Activated CD4-positive, alpha-beta T cell treated with anti-CD3 and anti-CD28 coated beads, Interleukin-2, amount 10 ng/mL, durations not matched to agents 7 days and 5 days (primary cell): ENCODE results near the gene ATG4A. TPM values are rescaled to one million over a fixed set of nuclear protein-coding genes. Genes with fewer than 3 reads are reported as not detected.

Experiments used
- CTCF ChIA-PET: fragments of 350-600 bp; sonication (Branson Sonifier 250); formaldehyde crosslinking; loops from one replicate; lab custom pipeline; 2021; ENCODE audit warnings: antibody characterized with exemption; lab: Charles Lee
- POLR2A ChIA-PET: fragments of 350-600 bp; sonication (Branson Sonifier 250); formaldehyde crosslinking; loops from one replicate; lab custom pipeline; 2021; ENCODE audit warnings: antibody characterized with exemption; lab: Charles Lee
- DNase-seq: peaks from one replicate; pipeline ENCODE4 v3.0.0-alpha.2; 2020
- H3K27ac Mint-ChIP-seq: one replicate; pipeline ENCODE4 v1.8.0; 2021; ENCODE audit warnings: mild to moderate bottlenecking, moderate library complexity, mixed read lengths
- H3K27me3 Mint-ChIP-seq: one replicate; pipeline ENCODE4 v1.8.0; 2021; ENCODE audit warnings: mixed read lengths
- H3K36me3 Mint-ChIP-seq: one replicate; pipeline ENCODE4 v1.8.0; 2021; ENCODE audit warnings: low read depth, mixed read lengths
- H3K4me1 Mint-ChIP-seq: one replicate; pipeline ENCODE4 v1.8.0; 2021; ENCODE audit warnings: mixed read lengths
- H3K4me3 Mint-ChIP-seq: one replicate; pipeline ENCODE4 v1.8.0; 2021; ENCODE audit warnings: mild to moderate bottlenecking, moderate library complexity, mixed read lengths
- H3K9me3 Mint-ChIP-seq: one replicate; pipeline ENCODE4 v1.8.0; 2021; ENCODE audit warnings: mixed read lengths
- total RNA-seq, 2 experiments: library from RNA; stranded (reverse); gene quantifications; one replicate each; pipeline ENCODE4 v1.2.3, GENCODE V29; 2021

Gene ATG4A
- total RNA-seq: 10 to 100 TPM; 11.1 to 12.0 TPM

DNA sequence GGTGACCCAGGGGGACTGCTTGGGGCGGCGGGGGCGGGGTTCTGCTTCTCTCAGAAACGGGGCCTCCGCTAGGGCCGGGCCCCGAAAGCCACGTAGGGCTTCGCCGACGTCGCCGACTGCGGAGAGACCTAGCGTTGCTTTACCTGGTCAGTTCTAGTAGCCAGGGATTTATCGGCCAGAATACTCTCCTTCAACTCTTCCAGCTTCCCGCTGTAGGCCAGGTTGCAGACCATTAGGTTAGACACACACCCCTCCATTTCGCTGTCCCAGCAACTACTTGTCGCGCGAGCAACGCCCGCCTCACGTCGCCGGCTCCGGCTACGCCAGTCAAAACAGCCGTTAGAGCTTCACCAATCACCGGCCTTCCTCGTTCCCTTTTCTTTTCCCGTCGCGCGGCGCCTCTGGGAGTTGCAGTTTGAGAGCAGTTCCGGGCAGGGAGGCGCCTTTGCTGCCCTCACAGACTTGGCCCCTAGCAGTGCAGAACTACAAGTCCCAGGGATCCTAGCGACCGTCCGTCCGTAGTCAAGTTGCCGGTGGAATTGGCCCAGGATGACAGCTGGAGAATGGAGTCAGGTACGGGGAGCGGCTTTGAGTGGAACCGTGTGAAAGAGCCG is at the start of gene ATG4A, which contains the start of gene PSMD10:
TSS of gene ATG4A (plus strand) at position 515 of the 614 bp plus-strand sequence. CDS start at position 564, 49 bp downstream.
TSS of gene PSMD10 (minus strand) at position 279 of the 614 bp plus-strand sequence. CDS start at position 257, 22 bp downstream.
- H3K4me1 Mint-ChIP-seq: peaks cover 19% of the 10 kb centered on the region
- H3K27ac Mint-ChIP-seq: no peak within 1 kb of the TSS
- no peaks in the 10 kb centered on the region for H3K36me3 Mint-ChIP-seq
- ChIA-PET CTCF (no interaction called here), POLR2A (no interaction called here)
- DNase-seq: peak; percentile 93
- H3K9me3 Mint-ChIP-seq: no peaks in the 10 kb centered on the region
- H3K4me3 Mint-ChIP-seq: no peak within 1 kb of the TSS
- H3K27me3 Mint-ChIP-seq: no peaks in the 10 kb centered on the region

- Mint-ChIP-seq H3K4me1 (no peaks in the 10 kb centered on the region), H3K4me3 (no peak within 1 kb of the TSS), H3K36me3 (no peaks in the 10 kb centered on the region), H3K27ac (no peak within 1 kb of the TSS), H3K9me3 (no peaks in the 10 kb centered on the region), H3K27me3 (peaks cover 2% of the 10 kb centered on the region)
- CTCF ChIA-PET: no interaction called here
- no peak for DNase-seq
- POLR2A ChIA-PET: no interaction called here
Measured at GRCh38 chrX:108044554-108045256, 46.9 kb upstream of the ATG4A start, which contains the start of gene VSIG1. Gene VSIG1, plus strand, starts transcription at chrX:108045065. Its CDS starts 66 bp downstream, at chrX:108045131.

DNA sequence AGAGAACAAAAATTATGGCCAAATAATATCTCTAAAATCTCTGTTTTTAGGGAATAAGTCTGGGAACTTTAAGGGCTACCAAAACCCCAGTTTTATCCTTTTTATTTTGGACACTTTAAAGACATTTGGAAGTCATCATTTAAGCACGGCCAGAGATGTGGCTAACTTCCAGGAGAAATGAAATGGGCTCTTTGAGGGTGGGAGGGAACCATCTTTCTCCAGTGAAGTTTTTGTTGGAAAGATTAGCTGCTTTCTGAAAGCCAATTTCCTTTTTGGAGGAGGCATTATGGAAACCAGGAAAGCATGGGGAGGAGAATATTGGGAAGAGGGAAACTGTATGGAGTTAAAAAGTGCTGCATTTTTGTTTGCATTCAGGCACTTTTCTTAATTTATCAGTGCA is 41.9 kb upstream of the ATG4A start:
- Mint-ChIP-seq H3K4me1 (no peaks in the 10 kb centered on the region), H3K36me3 (no peaks in the 10 kb centered on the region), H3K4me3 (no peak overlapping the region), H3K9me3 (no peaks in the 10 kb centered on the region), H3K27ac (no peak overlapping the region), H3K27me3 (peaks cover 6% of the 10 kb centered on the region)
- ChIA-PET CTCF (no interaction called here), POLR2A (no interaction called here)
- DNase-seq: no peak

GRCh38 chrX:108053218-108053617 is 38.4 kb upstream of the ATG4A start:
- Mint-ChIP-seq H3K27me3 (peaks cover 9% of the 10 kb centered on the region), H3K4me3 (no peak overlapping the region), H3K4me1 (no peaks in the 10 kb centered on the region), H3K9me3 (no peaks in the 10 kb centered on the region), H3K27ac (no peak overlapping the region), H3K36me3 (no peaks in the 10 kb centered on the region)
- ChIA-PET CTCF (no interaction called here), POLR2A (no interaction called here)
- no peak for DNase-seq

DNA sequence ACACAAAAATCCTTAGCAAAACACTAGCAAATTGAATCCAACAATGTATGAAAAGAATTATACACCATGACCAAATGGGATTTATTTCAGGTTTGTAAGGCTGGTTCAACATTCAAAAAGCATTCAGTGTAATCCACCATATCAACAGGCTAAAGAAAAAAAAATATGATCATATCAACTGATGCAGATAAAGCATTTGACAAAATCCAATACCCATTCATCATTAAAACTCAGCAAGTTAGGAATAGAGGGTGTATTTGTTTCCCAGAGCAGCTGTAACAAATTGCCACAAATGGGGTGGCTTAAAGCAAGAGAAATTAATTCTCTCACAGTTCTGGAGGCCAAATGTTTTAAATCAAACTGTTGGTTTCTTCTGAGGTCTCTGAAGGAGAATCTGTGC is 36.0 kb upstream of the ATG4A start:
- Mint-ChIP-seq H3K27ac (no peak overlapping the region), H3K4me1 (peaks cover 3% of the 10 kb centered on the region), H3K27me3 (peaks cover 12% of the 10 kb centered on the region), H3K4me3 (no peak overlapping the region), H3K36me3 (no peaks in the 10 kb centered on the region), H3K9me3 (no peaks in the 10 kb centered on the region)
- CTCF ChIA-PET: no interaction called here
- POLR2A ChIA-PET: no interaction called here
- DNase-seq: no peak

- Mint-ChIP-seq H3K9me3 (no peaks in the 10 kb centered on the region), H3K4me1 (peaks cover 3% of the 10 kb centered on the region), H3K36me3 (no peaks in the 10 kb centered on the region), H3K4me3 (no peak overlapping the region), H3K27me3 (peaks cover 6% of the 10 kb centered on the region), H3K27ac (no peak overlapping the region)
- ChIA-PET CTCF (interaction anchor here (2.5 kb wide), 1 partner anchor 11 kb away, joined by 8 read pairs; no protein-coding TSS in a partner anchor), POLR2A (no interaction called here)
- no peak for DNase-seq
Measured at GRCh38 chrX:108059801-108060200, 31.8 kb upstream of the ATG4A start.

- H3K4me1 Mint-ChIP-seq: peaks cover 3% of the 10 kb centered on the region
- H3K27ac Mint-ChIP-seq: no peak overlapping the region
- H3K36me3 Mint-ChIP-seq: no peaks in the 10 kb centered on the region
- H3K9me3 Mint-ChIP-seq: no peaks in the 10 kb centered on the region
- H3K27me3 Mint-ChIP-seq: no peaks in the 10 kb centered on the region
- POLR2A ChIA-PET: no interaction called here
- CTCF ChIA-PET: no interaction called here
- H3K4me3 Mint-ChIP-seq: no peak overlapping the region
- no peak for DNase-seq
Measured at GRCh38 chrX:108064001-108064400, 27.6 kb upstream of the ATG4A start.

DNA sequence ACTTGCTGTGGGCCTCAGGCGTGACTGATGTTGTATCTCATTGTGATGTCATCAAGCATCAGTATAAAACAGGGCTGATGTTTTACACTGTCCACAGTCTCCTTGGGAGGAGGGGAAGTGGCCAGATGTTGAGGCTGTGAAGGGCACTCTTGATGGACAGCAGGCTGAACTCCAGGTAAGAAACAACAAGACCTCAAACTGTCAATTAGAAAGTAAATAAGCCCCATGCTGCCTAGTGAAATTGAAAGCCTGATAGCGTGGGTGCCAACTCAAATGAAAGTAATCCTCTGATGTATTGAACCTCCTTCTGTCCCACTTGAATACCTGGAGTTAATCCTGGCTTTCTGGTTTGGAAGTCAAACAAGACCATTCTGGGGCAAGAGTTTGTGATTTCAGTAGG is 27.0 kb upstream of the ATG4A start:
- CTCF ChIA-PET: no interaction called here
- no peaks in the 10 kb centered on the region for H3K36me3 Mint-ChIP-seq
- H3K4me1 Mint-ChIP-seq: peaks cover 3% of the 10 kb centered on the region
- H3K4me3 Mint-ChIP-seq: no peak overlapping the region
- POLR2A ChIA-PET: no interaction called here
- no peaks in the 10 kb centered on the region for H3K9me3 Mint-ChIP-seq
- DNase-seq: no peak
- no peak overlapping the region for H3K27ac Mint-ChIP-seq
- peaks cover 3% of the 10 kb centered on the region for H3K27me3 Mint-ChIP-seq

- CTCF ChIA-PET: no interaction called here
- no peak for DNase-seq
- Mint-ChIP-seq H3K4me3 (no peak overlapping the region), H3K27me3 (peaks cover 4% of the 10 kb centered on the region), H3K9me3 (no peaks in the 10 kb centered on the region), H3K36me3 (no peaks in the 10 kb centered on the region), H3K27ac (no peak overlapping the region), H3K4me1 (no peaks in the 10 kb centered on the region)
- POLR2A ChIA-PET: no interaction called here
Measured at GRCh38 chrX:108068121-108068520, 23.5 kb upstream of the ATG4A start.

- Mint-ChIP-seq H3K27me3 (peaks cover 4% of the 10 kb centered on the region), H3K27ac (no peak overlapping the region), H3K9me3 (no peaks in the 10 kb centered on the region), H3K4me1 (no peaks in the 10 kb centered on the region), H3K36me3 (no peaks in the 10 kb centered on the region), H3K4me3 (no peak overlapping the region)
- no peak for DNase-seq
- ChIA-PET POLR2A (no interaction called here), CTCF (interaction anchor here (1.0 to 1.9 kb wide), 2 partner anchors 10 to 12 kb away, joined by 4 to 8 read pairs; no protein-coding TSS in a partner anchor)
Measured at GRCh38 chrX:108070891-108071290, 20.7 kb upstream of the ATG4A start.

DNA sequence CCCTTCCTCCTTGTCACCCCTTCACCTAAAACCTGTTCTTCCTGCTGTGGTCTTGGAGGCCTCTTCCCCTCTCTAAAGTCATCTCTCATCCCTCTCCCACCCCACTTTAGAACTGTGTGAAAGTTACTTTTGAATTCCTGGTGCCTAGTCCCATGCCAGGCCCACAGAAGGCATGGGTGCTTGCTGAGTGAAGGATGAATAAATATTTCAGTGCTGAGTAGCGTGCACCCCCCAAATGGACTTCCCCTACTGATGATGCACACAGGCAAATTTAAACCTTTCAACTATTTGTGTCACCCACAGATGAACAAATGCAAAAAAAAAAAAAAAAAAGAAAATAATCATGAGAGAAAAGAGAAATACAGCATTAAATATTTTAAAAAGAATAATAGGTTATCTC is 20.0 kb upstream of the ATG4A start:
- Mint-ChIP-seq H3K36me3 (no peaks in the 10 kb centered on the region), H3K27me3 (peaks cover 4% of the 10 kb centered on the region), H3K4me3 (no peak overlapping the region), H3K27ac (no peak overlapping the region), H3K4me1 (no peaks in the 10 kb centered on the region), H3K9me3 (no peaks in the 10 kb centered on the region)
- POLR2A ChIA-PET: no interaction called here
- no peak for DNase-seq
- CTCF ChIA-PET: interaction anchor here (1.9 kb wide), 1 partner anchor 11 kb away, joined by 8 read pairs; no protein-coding TSS in a partner anchor

DNA sequence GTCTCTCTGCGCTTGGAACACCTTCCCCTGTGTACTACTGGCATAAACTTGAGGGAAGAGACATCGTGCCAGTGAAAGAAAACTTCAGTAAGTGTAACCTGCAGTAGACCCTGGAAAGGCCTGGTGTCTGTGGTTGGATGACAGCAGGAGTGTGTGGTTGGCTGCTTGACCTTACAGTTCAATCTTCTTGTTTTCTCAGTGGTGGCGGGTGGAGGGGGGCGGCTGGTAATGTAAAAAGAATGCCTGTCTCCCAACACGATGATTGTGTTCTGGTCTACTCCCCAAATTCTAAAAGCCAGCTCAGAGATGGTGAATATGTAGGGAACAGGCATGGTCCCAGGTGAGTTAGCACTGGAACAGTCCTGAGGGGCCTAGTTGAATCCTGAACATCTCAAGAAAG is 18.8 kb upstream of the ATG4A start:
- no peaks in the 10 kb centered on the region for H3K36me3 Mint-ChIP-seq
- H3K9me3 Mint-ChIP-seq: no peaks in the 10 kb centered on the region
- POLR2A ChIA-PET: no interaction called here
- no peaks in the 10 kb centered on the region for H3K4me1 Mint-ChIP-seq
- CTCF ChIA-PET: no interaction called here
- H3K27me3 Mint-ChIP-seq: peaks cover 4% of the 10 kb centered on the region
- no peak overlapping the region for H3K27ac Mint-ChIP-seq
- H3K4me3 Mint-ChIP-seq: no peak overlapping the region
- no peak for DNase-seq

DNA sequence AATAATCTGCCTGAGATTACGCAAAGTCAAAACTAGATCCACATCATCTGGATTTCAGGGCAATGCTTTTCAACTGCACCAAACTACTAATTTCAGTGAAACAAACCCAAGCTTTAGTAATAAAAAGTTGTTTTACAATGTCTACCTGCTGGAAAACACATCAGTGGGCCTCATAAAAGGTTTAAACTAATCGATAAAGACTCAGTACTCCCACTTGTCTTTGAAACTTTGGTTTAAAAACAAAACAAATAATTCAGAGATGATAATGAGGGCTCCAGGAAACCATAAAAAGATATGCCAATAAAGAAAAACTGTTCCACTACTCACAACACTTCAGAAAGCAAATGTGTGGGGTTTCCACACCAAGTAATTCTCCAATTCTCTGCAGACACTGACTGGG is 10.5 kb upstream of the ATG4A start:
- ChIA-PET POLR2A (no interaction called here), CTCF (no interaction called here)
- Mint-ChIP-seq H3K27me3 (no peaks in the 10 kb centered on the region), H3K9me3 (no peaks in the 10 kb centered on the region), H3K36me3 (peaks cover 7% of the 10 kb centered on the region), H3K4me1 (no peaks in the 10 kb centered on the region), H3K4me3 (no peak overlapping the region), H3K27ac (no peak overlapping the region)
- no peak for DNase-seq
